MM.1S (cell line): Measurements from ENCODE around the gene DCAF17.

Source experiments
- DNase-seq: peaks from one replicate; pipeline ENCODE4 v3.0.0-alpha.2; 2015
- H2AFZ ChIP-seq: fragments of 300-600 bp; sonication (generic); 2 replicates; pipeline ENCODE4 v1.6.0; 2016; ENCODE audit warnings: antibody characterized with exemption, low read length
- H3F3A ChIP-seq: fragments of 300-600 bp; sonication (generic); 2 replicates; pipeline ENCODE4 v1.6.1; 2016; ENCODE audit warnings: mild to moderate bottlenecking, antibody characterized with exemption, low read length, moderate library complexity, mixed read lengths; ENCODE audit not compliant: insufficient read depth
- H3K27ac ChIP-seq: fragments of 300-600 bp; sonication (generic); 2 replicates; pipeline ENCODE4 v1.5.1; 2016; ENCODE audit warnings: mild to moderate bottlenecking, low read length
- H3K27me3 ChIP-seq: fragments of 300-600 bp; sonication (generic); replicated peaks from 2 replicates; pipeline ENCODE4 v1.6.0; 2016; ENCODE audit warnings: low read length; ENCODE audit not compliant: insufficient read depth
- H3K36me3 ChIP-seq: fragments of 300-600 bp; sonication (generic); replicated peaks from 2 replicates; pipeline ENCODE4 v1.6.1; 2016; ENCODE audit warnings: mild to moderate bottlenecking, low read length, mixed read lengths; ENCODE audit not compliant: insufficient read depth
- H3K4me1 ChIP-seq: fragments of 300-600 bp; sonication (generic); 2 replicates; pipeline ENCODE4 v1.6.1; 2016; ENCODE audit warnings: low read length, mixed read lengths
- H3K4me2 ChIP-seq: fragments of 300-600 bp; sonication (generic); 2 replicates; pipeline ENCODE4 v1.6.0; 2016; ENCODE audit warnings: low read depth, low read length
- H3K4me3 ChIP-seq: fragments of 300-600 bp; sonication (generic); 2 replicates; pipeline ENCODE4 v1.5.1; 2016; ENCODE audit warnings: low read length, mixed read lengths
- H3K79me2 ChIP-seq: fragments of 300-600 bp; sonication (generic); 2 replicates; pipeline ENCODE4 v1.6.1; 2016; ENCODE audit warnings: mixed run types, low read length, mixed read lengths
- H3K9ac ChIP-seq: fragments of 300-600 bp; sonication (generic); 2 replicates; pipeline ENCODE4 v1.6.1; 2016; ENCODE audit warnings: low read length, mixed read lengths
- H3K9me2 ChIP-seq: fragments of 300-600 bp; sonication (generic); replicated peaks from 2 replicates; pipeline ENCODE4 v1.6.1; 2016; ENCODE audit warnings: mild to moderate bottlenecking, low read length, mixed read lengths; ENCODE audit not compliant: insufficient read depth
- H3K9me3 ChIP-seq: fragments of 300-600 bp; sonication (generic); replicated peaks from 2 replicates; pipeline ENCODE4 v1.6.1; 2016; ENCODE audit warnings: mild to moderate bottlenecking, low read length, mixed read lengths; ENCODE audit not compliant: insufficient read depth
- H4K20me1 ChIP-seq: fragments of 300-600 bp; sonication (generic); 2 replicates; pipeline ENCODE4 v1.6.1; 2016; ENCODE audit warnings: mild to moderate bottlenecking, low read length, moderate library complexity, mixed read lengths; ENCODE audit not compliant: insufficient read depth
- CTCF ChIP-seq: fragments of 300-600 bp; sonication (generic); IDR thresholded peaks from 2 replicates; pipeline ENCODE4 v1.5.1; 2016; ENCODE audit warnings: antibody characterized with exemption, low read length, mixed read lengths
- EZH2 ChIP-seq: fragments of 300-600 bp; sonication (generic); optimal IDR thresholded peaks from 2 replicates; pipeline ENCODE3; 2017; ENCODE audit warnings: low read depth, mild to moderate bottlenecking, antibody characterized with exemption, low read length, mixed read lengths
- EZH2phosphoT487 ChIP-seq: fragments of 300-600 bp; sonication (generic); IDR thresholded peaks from 2 replicates; pipeline ENCODE4 v1.6.1; 2018; ENCODE audit warnings: antibody characterized with exemption, low read length

Gene DCAF17

GRCh38 chr2:171447675-171448074 is 13.6 kb downstream of the DCAF17 start:
- no peak overlapping the region for H3K9ac ChIP-seq
- no peak overlapping the region for H3K4me3 ChIP-seq
- no peak for DNase-seq
- no peaks in the 10 kb centered on the region for H3K27me3 ChIP-seq
- H3K36me3 ChIP-seq: no peaks in the 10 kb centered on the region; the same call in 1 of the 2 replicates
- no peaks in the 10 kb centered on the region for H3F3A ChIP-seq
- H3K79me2 ChIP-seq: no peaks in the 10 kb centered on the region
- H3K9me3 ChIP-seq: no peaks in the 10 kb centered on the region
- H2AFZ ChIP-seq: no peak overlapping the region
- H3K4me2 ChIP-seq: no peak overlapping the region
- no peak for TF ChIP-seq CTCF
- no peak for TF ChIP-seq EZH2phosphoT487
- no peak for TF ChIP-seq EZH2
- no peaks in the 10 kb centered on the region for H3K9me2 ChIP-seq
- no peaks in the 10 kb centered on the region for H4K20me1 ChIP-seq
- H3K4me1 ChIP-seq: no peaks in the 10 kb centered on the region
- H3K27ac ChIP-seq: no peak overlapping the region

GRCh38 chr2:171451074-171451473 is 17.0 kb downstream of the DCAF17 start:
- DNase-seq: no peak
- Histone ChIP-seq H3K27me3 (no peaks in the 10 kb centered on the region), H3K79me2 (no peaks in the 10 kb centered on the region), H3K4me1 (no peaks in the 10 kb centered on the region), H3K27ac (no peak overlapping the region), H3F3A (no peaks in the 10 kb centered on the region), H3K9me2 (no peaks in the 10 kb centered on the region), H4K20me1 (no peaks in the 10 kb centered on the region), H3K4me2 (no peak overlapping the region), H3K4me3 (no peak overlapping the region), H2AFZ (no peak overlapping the region), H3K36me3 (no peaks in the 10 kb centered on the region; the same call in 1 of the 2 replicates), H3K9ac (no peak overlapping the region), H3K9me3 (no peaks in the 10 kb centered on the region)
- TF ChIP-seq CTCF (no peak), EZH2phosphoT487 (no peak), EZH2 (no peak)

- no peaks in the 10 kb centered on the region for H3K79me2 ChIP-seq
- H3K4me1 ChIP-seq: no peaks in the 10 kb centered on the region
- H3K9me3 ChIP-seq: no peaks in the 10 kb centered on the region
- H3K27me3 ChIP-seq: no peaks in the 10 kb centered on the region
- no peaks in the 10 kb centered on the region for H3F3A ChIP-seq
- no peaks in the 10 kb centered on the region; the same call in 1 of the 2 replicates for H3K36me3 ChIP-seq
- H3K9ac ChIP-seq: no peak overlapping the region
- H3K4me3 ChIP-seq: no peak overlapping the region
- H3K4me2 ChIP-seq: no peak overlapping the region
- H2AFZ ChIP-seq: no peak overlapping the region
- TF ChIP-seq EZH2 (no peak), CTCF (no peak), EZH2phosphoT487 (no peak)
- no peaks in the 10 kb centered on the region for H3K9me2 ChIP-seq
- no peak overlapping the region for H3K27ac ChIP-seq
- H4K20me1 ChIP-seq: no peaks in the 10 kb centered on the region
- DNase-seq: no peak
Observed at GRCh38 chr2:171452773-171453172, 18.7 kb downstream of the DCAF17 start.
